NOMO-1 treated with dmso at 0.1 percent for 144 hours (cell line): Measurements from ENCODE around the gene CABLES1.
"Not testable (repeated sequence)": the region's sequence is repeated elsewhere in the genome, so short reads cannot be mapped to it uniquely, and the experiment has no call there.

Experiments used
- DNase-seq: peaks from one replicate; lab custom pipeline; 2025; ENCODE audit not compliant: unreplicated experiment; lab: John Stamatoyannopoulos, UW

Gene CABLES1

DNA sequence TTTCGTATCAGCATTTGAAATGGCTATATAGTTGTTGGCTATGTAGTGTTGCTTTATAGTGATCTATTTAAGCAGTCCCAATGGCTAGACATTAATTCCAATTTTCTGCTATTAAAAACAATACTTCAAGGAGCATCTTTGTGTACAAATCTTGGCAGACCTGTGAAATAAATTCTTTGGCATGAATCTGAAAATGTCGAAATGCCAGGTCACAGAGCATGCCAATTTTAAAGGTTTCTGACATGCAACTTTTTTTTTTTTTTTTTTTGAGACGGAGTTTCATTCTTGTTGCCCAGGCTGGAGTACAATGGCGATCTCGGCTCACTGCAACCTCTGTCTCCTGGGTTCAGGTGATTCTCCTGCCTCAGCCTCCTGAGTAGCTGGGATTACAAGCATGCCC, 26.8 kb upstream of the CABLES1 start:
- no peak for DNase-seq

DNA sequence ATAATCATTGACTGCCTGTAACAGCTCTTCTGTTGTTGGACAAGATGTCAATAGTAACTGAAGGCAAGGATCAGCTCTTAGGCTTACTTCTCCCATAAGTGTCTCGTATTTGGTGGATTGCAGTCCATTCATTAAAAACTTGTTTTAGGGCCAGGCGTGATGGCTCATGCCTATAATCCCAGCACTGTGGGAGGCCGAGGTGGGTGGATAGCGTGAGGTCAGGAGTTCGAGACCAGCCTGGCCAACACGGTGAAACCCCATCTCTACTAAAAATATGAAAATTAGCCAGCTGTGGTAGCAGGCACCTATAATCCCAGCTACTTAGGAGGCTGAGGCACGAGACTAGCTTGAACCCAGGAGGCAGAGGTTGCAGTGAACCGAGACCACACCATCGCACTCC, 26.1 kb upstream of the CABLES1 start:
- not testable (repeated sequence) for DNase-seq

GRCh38 chr18:23113576-23113975, 21.7 kb upstream of the CABLES1 start:
- no peak for DNase-seq

GRCh38 chr18:23114171-23114881, 21.0 kb upstream of the CABLES1 start:
- no peak for DNase-seq

- no peak for DNase-seq
Measured at GRCh38 chr18:23114911-23115310, 20.4 kb upstream of the CABLES1 start.

GRCh38 chr18:23115683-23116096, 19.6 kb upstream of the CABLES1 start:
- no peak for DNase-seq

- DNase-seq, result no peak
Measured at GRCh38 chr18:23121133-23121532, 14.2 kb upstream of the CABLES1 start.

DNA sequence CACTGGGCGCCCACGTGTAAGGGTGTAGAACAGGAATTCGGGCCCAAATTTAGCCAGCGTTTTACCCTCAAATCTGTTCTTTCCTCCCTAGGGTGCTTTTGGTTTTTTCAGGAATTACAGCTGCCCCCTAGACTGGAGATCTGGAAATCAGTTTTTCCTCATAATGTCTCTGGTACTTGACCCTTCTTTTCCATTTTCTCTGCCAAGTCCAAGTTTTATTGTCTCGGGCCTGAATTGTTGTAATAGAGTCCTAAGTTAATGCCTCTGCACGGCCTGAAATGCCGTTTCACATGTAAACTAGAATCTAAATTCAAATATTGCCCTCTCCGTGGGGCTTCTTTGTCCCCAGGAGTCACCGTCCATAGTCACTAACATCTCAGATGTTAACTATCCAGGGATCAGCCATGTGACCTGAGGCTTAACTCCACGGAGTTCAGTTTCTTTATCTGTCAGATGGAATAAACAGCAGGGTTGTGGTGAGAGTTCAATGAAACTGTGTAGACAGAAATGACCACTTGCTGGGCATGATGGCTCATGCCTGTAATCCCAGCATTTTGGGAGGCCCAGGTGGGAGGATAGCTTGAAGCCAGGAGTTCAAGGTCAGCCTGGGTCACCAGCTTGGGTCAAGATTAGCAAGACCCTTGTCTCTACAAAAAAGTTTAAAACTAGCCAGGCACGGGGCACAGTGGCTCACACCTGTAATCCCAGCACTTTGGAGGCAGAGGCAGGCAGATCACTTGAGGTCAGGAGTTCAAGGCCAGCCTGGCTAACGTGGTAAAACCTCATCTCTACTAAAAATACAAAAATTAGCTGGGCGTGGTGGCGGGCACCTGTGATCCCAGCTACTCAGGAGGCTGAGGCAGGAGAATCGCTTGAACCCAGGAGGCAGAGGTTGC, 12.7 kb upstream of the CABLES1 start:
- no peak for DNase-seq

DNA sequence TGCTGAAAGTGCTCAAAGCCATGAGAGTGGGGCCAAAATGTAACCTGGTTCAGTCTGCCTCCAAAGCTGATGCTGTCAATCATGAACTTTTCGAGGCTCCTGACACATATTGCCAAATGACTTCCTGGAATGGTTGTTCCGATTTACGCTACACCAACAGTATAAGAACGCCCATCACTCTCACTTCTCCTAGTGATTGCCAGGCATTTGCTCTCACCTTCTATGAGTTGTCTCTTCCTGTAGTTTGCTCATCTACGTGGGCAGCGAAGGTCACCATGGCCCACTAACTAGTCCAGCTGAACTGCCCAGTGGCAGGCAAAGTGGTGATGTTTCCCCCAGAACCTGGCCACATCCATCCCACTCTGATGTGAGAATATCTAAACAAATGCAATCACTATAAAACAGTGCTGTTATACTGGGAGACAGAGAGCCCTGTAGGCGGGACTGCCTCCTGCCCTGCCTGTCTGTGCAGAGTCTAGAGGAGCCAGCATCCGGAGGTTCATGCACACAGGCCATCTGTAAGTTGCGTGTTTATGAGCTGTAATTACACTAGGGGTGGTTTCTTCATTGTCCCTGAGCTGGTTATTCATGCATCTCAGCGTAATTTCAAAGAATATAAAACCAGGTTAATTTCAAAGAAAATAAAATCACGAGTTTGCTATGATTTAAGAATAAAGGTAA, 8.8 kb upstream of the CABLES1 start:
- peak; percentile 37 for DNase-seq

GRCh38 chr18:23127090-23127489, 8.2 kb upstream of the CABLES1 start:
- DNase-seq, result no peak

DNA sequence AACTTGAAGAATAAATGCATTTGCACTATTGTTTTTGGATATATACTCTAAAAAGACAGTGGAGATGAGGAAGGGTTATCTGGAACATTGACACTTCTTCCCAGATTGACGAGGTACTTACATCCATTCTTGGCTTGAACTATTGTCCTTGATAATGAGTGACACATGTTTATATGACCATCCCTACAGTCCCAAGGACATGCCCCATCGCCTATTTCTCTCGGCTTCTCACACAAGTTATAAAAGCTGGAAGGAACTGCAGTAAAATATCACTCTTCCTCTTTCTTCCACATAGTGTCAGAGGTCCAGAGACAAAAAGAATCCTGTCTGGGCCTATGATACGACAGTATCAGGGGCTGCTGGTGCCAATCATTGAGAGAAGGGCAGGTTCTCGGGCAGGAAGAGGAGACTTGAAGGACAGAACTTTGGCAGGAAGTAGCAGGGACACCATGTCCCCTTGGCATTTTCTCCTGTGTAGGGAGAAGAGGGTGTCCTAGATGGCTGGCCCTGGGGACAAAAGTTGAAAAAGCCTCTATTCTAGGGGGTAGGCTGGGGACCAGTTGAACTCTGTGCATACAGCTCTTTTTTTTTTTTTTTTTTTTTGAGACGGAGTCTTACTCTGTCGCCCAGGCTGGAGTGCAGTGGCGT, 5.8 kb upstream of the CABLES1 start:
- no peak for DNase-seq

GRCh38 chr18:23131693-23132319, 3.5 kb upstream of the CABLES1 start:
- no peak for DNase-seq

GRCh38 chr18:23133860-23134779, 1.2 kb upstream of the CABLES1 start:
- DNase-seq, result no peak

- DNase-seq, result no peak
Measured at GRCh38 chr18:23135550-23136325, 453 bp downstream of the CABLES1 start.

DNA sequence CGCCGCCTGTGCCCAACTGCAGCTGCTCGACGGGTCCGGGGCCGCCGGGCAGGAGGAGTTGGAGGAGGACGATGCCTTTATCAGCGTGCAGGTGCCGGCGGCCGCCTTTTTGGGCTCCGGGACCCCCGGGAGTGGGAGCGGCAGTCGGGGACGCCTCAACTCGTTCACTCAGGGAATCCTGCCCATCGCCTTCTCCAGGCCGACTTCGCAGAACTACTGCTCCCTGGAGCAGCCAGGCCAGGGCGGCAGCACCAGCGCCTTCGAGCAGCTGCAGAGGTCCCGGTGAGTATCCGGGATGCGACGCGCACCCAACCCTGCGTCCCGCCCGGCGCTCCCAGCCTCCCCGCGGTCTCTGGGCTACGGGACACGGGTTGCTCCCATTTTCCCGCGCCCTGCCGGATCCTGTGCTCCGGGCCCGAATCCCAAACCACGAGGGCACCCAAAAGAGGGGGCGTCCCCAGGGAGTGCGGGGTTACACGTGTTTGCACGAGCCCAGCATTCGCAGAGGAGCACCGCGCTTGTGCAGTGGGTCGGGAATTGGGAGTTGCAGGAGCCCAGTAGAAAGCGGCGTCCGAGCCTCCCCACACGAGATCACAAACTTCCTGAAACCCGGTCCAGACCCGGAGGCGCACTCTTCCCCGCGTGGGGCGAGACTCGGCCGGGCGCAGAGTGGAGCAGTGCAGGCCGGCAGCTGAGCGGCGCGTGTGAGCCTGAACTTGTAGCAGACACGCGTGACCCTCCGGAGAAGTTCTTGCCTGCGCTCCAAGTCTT, 1.2 kb downstream of the CABLES1 start:
- DNase-seq, result no peak

- no peak for DNase-seq
Measured at GRCh38 chr18:23137097-23137635, 1.9 kb downstream of the CABLES1 start.

GRCh38 chr18:23137788-23138216, 2.5 kb downstream of the CABLES1 start:
- DNase-seq, result no peak

GRCh38 chr18:23138471-23138870, 3.2 kb downstream of the CABLES1 start:
- DNase-seq, result no peak
